NCI-H1436 (cell line): ENCODE data around the gene MROH2A.

Source experiments
- DNase-seq: peaks from one replicate; lab custom pipeline; 2025; lab: John Stamatoyannopoulos, UW

The MROH2A gene

GRCh38 chr2:233838726-233839446 lies 60.8 kb downstream of the MROH2A start:
- DNase-seq: no peak

GRCh38 chr2:233839447-233839820 lies 61.3 kb downstream of the MROH2A start:
- DNase-seq: no peak

- no peak for DNase-seq
Measured at GRCh38 chr2:233840520-233840919, 62.4 kb downstream of the MROH2A start.

- DNase-seq: no peak
Measured at GRCh38 chr2:233841183-233841582, 63.1 kb downstream of the MROH2A start.

GRCh38 chr2:233844064-233844807 lies 66.1 kb downstream of the MROH2A start:
- DNase-seq: no peak

GRCh38 chr2:233844836-233845235 lies 66.7 kb downstream of the MROH2A start:
- no peak for DNase-seq

GRCh38 chr2:233845301-233846060 lies 67.4 kb downstream of the MROH2A start:
- DNase-seq: no peak

- DNase-seq: no peak
Measured at GRCh38 chr2:233846387-233847247, 68.5 kb downstream of the MROH2A start.

GRCh38 chr2:233847248-233847898 lies 69.2 kb downstream of the MROH2A start:
- no peak for DNase-seq

- no peak for DNase-seq
Measured at GRCh38 chr2:233848276-233848675, 70.1 kb downstream of the MROH2A start.

GRCh38 chr2:233849607-233850271 lies 71.6 kb downstream of the MROH2A start:
- DNase-seq: no peak

- DNase-seq: no peak
Measured at GRCh38 chr2:233850745-233851144, 72.6 kb downstream of the MROH2A start.

GRCh38 chr2:233851169-233851568 lies 73.0 kb downstream of the MROH2A start:
- no peak for DNase-seq

GRCh38 chr2:233852056-233852455 lies 73.9 kb downstream of the MROH2A start:
- DNase-seq: no peak

GRCh38 chr2:233853353-233853752 lies 75.2 kb downstream of the MROH2A start:
- no peak for DNase-seq

GRCh38 chr2:233853883-233854240 lies 75.7 kb downstream of the MROH2A start:
- no peak for DNase-seq

GRCh38 chr2:233854241-233854981 lies 76.3 kb downstream of the MROH2A start, which contains the start of gene HJURP:
Gene HJURP, minus strand, starts transcription at chr2:233854535. Its CDS starts 35 bp downstream, at chr2:233854500.
- peak; percentile 94 for DNase-seq

- DNase-seq: no peak
Measured at GRCh38 chr2:233855345-233855744, 77.2 kb downstream of the MROH2A start.

GRCh38 chr2:233856184-233856583 lies 78.1 kb downstream of the MROH2A start:
- peak; percentile 60 for DNase-seq
